ENCODE measurements around the gene TEAD1.

Gene TEAD1

GRCh38 chr11:12673924-12674570, at the start of gene TEAD1:
Gene TEAD1, plus strand, starts transcription at chr11:12674421.
- DNase-seq (ENCODE audit: low read depth) = peak; percentile 92

- DNase-seq (ENCODE audit: low read depth) = no peak
These were observed 49.6 kb upstream of the TEAD1 start for GRCh38 chr11:12624595-12624994.

GRCh38 chr11:12625438-12626071, 48.7 kb upstream of the TEAD1 start:
- peak; percentile 64 for DNase-seq (ENCODE audit: low read depth)

- DNase-seq (ENCODE audit: low read depth) = no peak
These were observed 47.6 kb upstream of the TEAD1 start for GRCh38 chr11:12626616-12627015.

- DNase-seq (ENCODE audit: low read depth) = no peak
These were observed 45.9 kb upstream of the TEAD1 start for GRCh38 chr11:12628314-12628713.

GRCh38 chr11:12629601-12630313, 44.5 kb upstream of the TEAD1 start:
- no peak for DNase-seq (ENCODE audit: low read depth)

- no peak for DNase-seq (ENCODE audit: low read depth)
These were observed 42.6 kb upstream of the TEAD1 start for GRCh38 chr11:12631651-12632050.

- no peak for DNase-seq (ENCODE audit: low read depth)
These were observed 39.9 kb upstream of the TEAD1 start for GRCh38 chr11:12634329-12634728.

- no peak for DNase-seq (ENCODE audit: low read depth)
These were observed 37.3 kb upstream of the TEAD1 start for GRCh38 chr11:12636871-12637410.

GRCh38 chr11:12639388-12639787, 34.8 kb upstream of the TEAD1 start:
- DNase-seq (ENCODE audit: low read depth) = no peak

GRCh38 chr11:12640355-12640754, 33.9 kb upstream of the TEAD1 start:
- DNase-seq (ENCODE audit: low read depth) = no peak

- DNase-seq (ENCODE audit: low read depth) = no peak
These were observed 33.0 kb upstream of the TEAD1 start for GRCh38 chr11:12640926-12641849.

GRCh38 chr11:12642040-12642439, 32.2 kb upstream of the TEAD1 start:
- DNase-seq (ENCODE audit: low read depth) = peak; percentile 8

- no peak for DNase-seq (ENCODE audit: low read depth)
These were observed 31.3 kb upstream of the TEAD1 start for GRCh38 chr11:12642806-12643428.

- DNase-seq (ENCODE audit: low read depth) = no peak
These were observed 27.7 kb upstream of the TEAD1 start for GRCh38 chr11:12646478-12646877.

GRCh38 chr11:12653729-12654128, 20.5 kb upstream of the TEAD1 start:
- no peak for DNase-seq (ENCODE audit: low read depth)

- DNase-seq (ENCODE audit: low read depth) = no peak
These were observed 18.4 kb upstream of the TEAD1 start for GRCh38 chr11:12655842-12656241.

GRCh38 chr11:12657336-12657735, 16.9 kb upstream of the TEAD1 start:
- DNase-seq (ENCODE audit: low read depth) = no peak

- DNase-seq (ENCODE audit: low read depth) = no peak
These were observed 16.2 kb upstream of the TEAD1 start for GRCh38 chr11:12657981-12658380.

GRCh38 chr11:12662101-12662689, 12.0 kb upstream of the TEAD1 start:
- no peak for DNase-seq (ENCODE audit: low read depth)

GRCh38 chr11:12664385-12664784, 9.8 kb upstream of the TEAD1 start:
- no peak for DNase-seq (ENCODE audit: low read depth)

Measured in fibroblast of the conjunctiva (primary cell).